Mesodermal cell (in vitro differentiated cells): ENCODE data around the gene CHRNB2.

Source experiments
- H3K27ac ChIP-seq: 2 replicates; pipeline ENCODE4 v1.7.0; 2013; ENCODE audit warnings: mild to moderate bottlenecking, low read depth, low read length, moderate library complexity; ENCODE audit not compliant: severe bottlenecking
- H3K36me3 ChIP-seq: 2 replicates; pipeline ENCODE4 v1.7.1; 2013; ENCODE audit warnings: mild to moderate bottlenecking, low read length, moderate library complexity; ENCODE audit not compliant: control insufficient read depth, insufficient read depth
- H3K4me1 ChIP-seq: one replicate; pipeline ENCODE4 v1.7.1; 2013; ENCODE audit warnings: mild to moderate bottlenecking, low read length; ENCODE audit not compliant: insufficient read depth, control insufficient read depth, poor library complexity, severe bottlenecking
- H3K4me3 ChIP-seq: 2 replicates; pipeline ENCODE4 v1.7.0; 2013; ENCODE audit warnings: low read length, control low read depth, mild to moderate bottlenecking; ENCODE audit not compliant: insufficient read depth, poor library complexity, severe bottlenecking; ENCODE audit errors: extremely low read depth
- H3K9me3 ChIP-seq: 2 replicates; pipeline ENCODE4 v1.7.1; 2013; ENCODE audit warnings: mild to moderate bottlenecking, low read length, moderate library complexity; ENCODE audit not compliant: control insufficient read depth
- WGBS, 2 experiments: methylation state at CpG; one replicate each; pipeline ENCODE4 v1.1.5; 2013; ENCODE audit warnings: missing lambda C conversion rate in 2 of 2; ENCODE audit not compliant: insufficient coverage in 2 of 2; 5-methylcytosine and 5-hydroxymethylcytosine counted together

Gene CHRNB2

GRCh38 chr1:154626456-154627256 lies 59.1 kb downstream of the CHRNB2 start:
- Histone ChIP-seq H3K27ac (peak overlapping the region; percentile 86), H3K9me3 (peaks cover 16% of the 10 kb centered on the region), H3K36me3 (peaks cover 27% of the 10 kb centered on the region), H3K4me1 (peaks cover 4% of the 10 kb centered on the region), H3K4me3 (peak overlapping the region; percentile 88)
- 21 to 23% methylated on average over 6 to 7 of the region's 10 CpGs for WGBS, 2 experiments

GRCh38 chr1:154627257-154628120 lies 59.9 kb downstream of the CHRNB2 start:
- Histone ChIP-seq H3K27ac (peak overlapping the region; percentile 86), H3K4me3 (peak overlapping the region; percentile 88), H3K9me3 (peaks cover 16% of the 10 kb centered on the region), H3K4me1 (peaks cover 4% of the 10 kb centered on the region), H3K36me3 (peaks cover 23% of the 10 kb centered on the region)
- 1% methylated on average over 60 to 62 of the region's 70 CpGs for WGBS, 2 experiments

GRCh38 chr1:154628121-154628405 lies 60.5 kb downstream of the CHRNB2 start:
- H3K36me3 ChIP-seq, result peaks cover 17% of the 10 kb centered on the region
- peak overlapping the region; percentile 88 for H3K4me3 ChIP-seq
- WGBS, 2 experiments, result 94% methylated on average over 3 of the region's 5 CpGs; no CpG with 5 or more reads in 1 of the 2 experiments
- H3K27ac ChIP-seq, result peak overlapping the region; percentile 86
- peaks cover 4% of the 10 kb centered on the region for H3K4me1 ChIP-seq
- H3K9me3 ChIP-seq, result peaks cover 16% of the 10 kb centered on the region

DNA sequence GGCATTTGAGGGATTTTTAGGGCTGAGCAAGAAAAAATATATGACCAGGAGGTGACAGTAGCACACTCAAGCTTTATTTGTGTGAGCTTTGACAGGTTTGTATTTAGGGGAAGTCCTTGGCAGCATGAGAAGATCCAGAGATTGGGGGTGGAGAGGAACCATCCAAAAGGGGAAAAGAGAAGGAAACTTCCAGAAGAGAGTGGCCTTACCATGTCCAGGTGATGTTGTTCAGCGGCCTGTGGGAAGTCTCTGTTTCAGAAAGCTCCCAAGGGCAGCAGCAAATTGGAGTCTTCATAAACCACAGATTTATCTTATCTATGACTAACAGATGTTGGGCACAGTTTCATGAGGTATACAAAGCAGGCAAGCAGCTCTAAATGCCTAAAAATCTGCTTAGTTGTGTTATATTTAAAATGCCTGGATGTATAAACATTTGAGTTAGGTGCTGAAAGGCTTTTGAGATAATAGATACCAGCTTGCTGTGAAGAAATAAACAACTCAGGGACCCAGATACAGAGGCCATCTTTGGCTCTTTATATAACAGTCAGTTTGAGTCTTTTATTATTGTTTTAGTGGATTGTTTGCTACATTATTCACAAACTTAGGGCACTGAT lies 61.6 kb downstream of the CHRNB2 start:
- H3K4me3 ChIP-seq, result no peak overlapping the region
- no peak overlapping the region for H3K27ac ChIP-seq
- H3K4me1 ChIP-seq, result peaks cover 4% of the 10 kb centered on the region
- peaks cover 8% of the 10 kb centered on the region for H3K36me3 ChIP-seq
- peaks cover 16% of the 10 kb centered on the region for H3K9me3 ChIP-seq
- no CpG with 5 or more reads among the region's 1 CpG for WGBS, 2 experiments
